ENCODE measurements around the gene MORC1. TPM values are rescaled to one million over a fixed set of nuclear protein-coding genes. Genes with fewer than 3 reads are reported as not detected.

MORC1 gene
- total RNA-seq, 1 experiment from 2014 or later = not detected

- CTCF ChIA-PET = no interaction called here
- POLR2A ChIA-PET = no interaction called here
- BruUV-seq (replicated peaks) = no TSS peak
- in situ Hi-C loops (cut with HindIII; ENCODE audit: low pct_unique_long_range_greater_than_20kb, low sequenced_read_pairs) (no loop called here), intact Hi-C loops (cut with micrococcal nuclease; ENCODE audit: unreplicated experiment) (no loop called here)
- H3K36me3 ChIP-seq (ENCODE audit: control insufficient read depth, insufficient read depth, low read length) = no peaks in the 10 kb centered on the region
- H3K9me3 ChIP-seq (ENCODE audit: control insufficient read depth, insufficient read depth, low read depth, low read length) = no peaks in the 10 kb centered on the region
- DNase-seq (ENCODE audit: low read depth, low spot score) (no peak), ATAC-seq (no peak)
- no peaks in the 10 kb centered on the region; the same call in 1 of the 2 replicates for H3K27me3 ChIP-seq (ENCODE audit: control insufficient read depth, insufficient read depth, low read length)
- no peak overlapping the region for H3K4me3 ChIP-seq (ENCODE audit: low read depth in 2 of 2, low read length in 2 of 2)
- H3K4me1 ChIP-seq (ENCODE audit: control insufficient read depth, insufficient read depth, low read length) = no peaks in the 10 kb centered on the region
- TF ChIP-seq TCF7L2 (IDR thresholded peaks at IDR 0.05; ENCODE audit: low read depth, low read length) = no peak
- no peak for TF ChIP-seq SIN3A (IDR thresholded peaks at IDR 0.05; ENCODE audit: borderline replicate concordance, insufficient read depth, low read depth, low read length)
- no peak for TF ChIP-seq REST (IDR thresholded peaks at IDR 0.05; ENCODE audit: insufficient read depth in 1 of 2, low read depth in 2 of 2, low read length in 1 of 2)
- no peak for TF ChIP-seq CTCF (IDR thresholded peaks at IDR 0.05)
- no peak for TF ChIP-seq POLR2AphosphoS5 (IDR thresholded peaks at IDR 0.05; ENCODE audit: low read depth, low read length)
- no peak overlapping the region for H3K27ac ChIP-seq (ENCODE audit: low read length)
Measured at GRCh38 chr3:109114746-109115145, 3.2 kb downstream of the MORC1 start.

- BruUV-seq (replicated peaks) = no TSS peak
Measured at GRCh38 chr3:109112946-109113760, 4.8 kb downstream of the MORC1 start.

More at GRCh38 chr3:109112946-109113760, 4.8 kb downstream of the MORC1 start:
- Histone ChIP-seq H3K4me1 (ENCODE audit: control insufficient read depth, insufficient read depth, low read length) (no peaks in the 10 kb centered on the region), H3K36me3 (ENCODE audit: control insufficient read depth, insufficient read depth, low read length) (no peaks in the 10 kb centered on the region), H3K27me3 (ENCODE audit: control insufficient read depth, insufficient read depth, low read length) (no peaks in the 10 kb centered on the region; the same call in 1 of the 2 replicates), H3K4me3 (ENCODE audit: low read depth in 2 of 2, low read length in 2 of 2) (no peak overlapping the region), H3K9me3 (ENCODE audit: control insufficient read depth, insufficient read depth, low read depth, low read length) (no peaks in the 10 kb centered on the region), H3K27ac (ENCODE audit: low read length) (no peak overlapping the region)
- in situ Hi-C loops (cut with HindIII; ENCODE audit: low pct_unique_long_range_greater_than_20kb, low sequenced_read_pairs) = no loop called here
- CTCF ChIA-PET = no interaction called here
- intact Hi-C loops (cut with micrococcal nuclease; ENCODE audit: unreplicated experiment) = no loop called here
- POLR2A ChIA-PET = no interaction called here
- DNase-seq (ENCODE audit: low read depth, low spot score) = no peak
- TF ChIP-seq CTCF (IDR thresholded peaks at IDR 0.05) (no peak), SIN3A (IDR thresholded peaks at IDR 0.05; ENCODE audit: borderline replicate concordance, insufficient read depth, low read depth, low read length) (no peak), POLR2AphosphoS5 (IDR thresholded peaks at IDR 0.05; ENCODE audit: low read depth, low read length) (no peak), TCF7L2 (IDR thresholded peaks at IDR 0.05; ENCODE audit: low read depth, low read length) (no peak), REST (IDR thresholded peaks at IDR 0.05; ENCODE audit: insufficient read depth in 1 of 2, low read depth in 2 of 2, low read length in 1 of 2) (no peak)
- no peak for ATAC-seq

Data from Panc1 (cell line).